ENCODE results near the gene HBS1L. TPM values are rescaled to one million over a fixed set of nuclear protein-coding genes. Genes with fewer than 3 reads are reported as not detected.

The HBS1L gene
- total RNA-seq, 4 donors from 2014 or later = 23.8 to 116 (median 69.2) TPM

DNA sequence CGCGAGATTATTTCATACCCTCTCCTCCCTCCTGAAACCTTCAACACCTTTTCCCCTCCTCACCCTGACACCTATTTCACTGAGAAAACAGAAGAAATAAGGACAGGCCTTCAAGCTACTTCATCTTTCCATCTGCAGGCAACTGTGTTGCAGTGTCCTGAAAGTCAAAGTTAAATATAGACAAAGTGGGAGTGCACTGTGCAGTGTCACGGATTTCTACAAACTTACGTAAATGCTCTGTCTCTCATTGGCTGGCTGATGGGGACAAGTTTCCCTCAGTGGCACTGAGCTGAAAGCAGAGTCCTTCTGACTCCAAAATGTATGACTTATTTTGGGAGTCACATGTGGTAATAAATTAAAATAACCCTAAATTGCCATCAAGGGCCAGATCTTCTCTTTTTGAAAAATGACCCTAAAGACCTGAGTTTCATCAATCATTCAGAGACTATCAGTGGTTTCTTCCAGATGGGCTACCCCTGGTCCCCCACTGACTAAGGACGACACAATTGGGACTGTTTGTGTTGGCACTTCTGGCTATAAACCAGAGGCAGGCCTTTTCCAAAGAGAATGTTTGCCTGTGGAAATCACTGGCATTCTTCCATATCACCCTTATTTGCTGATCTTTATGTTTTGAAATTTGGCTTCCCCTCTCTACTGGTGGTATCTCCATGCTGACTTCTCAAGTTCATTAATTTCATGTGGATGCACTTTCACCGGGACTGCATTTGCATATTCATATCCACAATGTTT is 126.3 kb downstream of the HBS1L start:
- Histone ChIP-seq H3K4me3 (no peak overlapping the region), H3K4me1 (no peaks in the 10 kb centered on the region), H3K9me3 (no peaks in the 10 kb centered on the region), H3K27ac (no peak overlapping the region), H3K27me3 (no peaks in the 10 kb centered on the region), H3K36me3 (no peaks in the 10 kb centered on the region)
- no peak for DNase-seq
- intact Hi-C loops (cut with DNase I; ENCODE audit: low total_unique reads) = no loop called here
- TF ChIP-seq, protein P1, sequence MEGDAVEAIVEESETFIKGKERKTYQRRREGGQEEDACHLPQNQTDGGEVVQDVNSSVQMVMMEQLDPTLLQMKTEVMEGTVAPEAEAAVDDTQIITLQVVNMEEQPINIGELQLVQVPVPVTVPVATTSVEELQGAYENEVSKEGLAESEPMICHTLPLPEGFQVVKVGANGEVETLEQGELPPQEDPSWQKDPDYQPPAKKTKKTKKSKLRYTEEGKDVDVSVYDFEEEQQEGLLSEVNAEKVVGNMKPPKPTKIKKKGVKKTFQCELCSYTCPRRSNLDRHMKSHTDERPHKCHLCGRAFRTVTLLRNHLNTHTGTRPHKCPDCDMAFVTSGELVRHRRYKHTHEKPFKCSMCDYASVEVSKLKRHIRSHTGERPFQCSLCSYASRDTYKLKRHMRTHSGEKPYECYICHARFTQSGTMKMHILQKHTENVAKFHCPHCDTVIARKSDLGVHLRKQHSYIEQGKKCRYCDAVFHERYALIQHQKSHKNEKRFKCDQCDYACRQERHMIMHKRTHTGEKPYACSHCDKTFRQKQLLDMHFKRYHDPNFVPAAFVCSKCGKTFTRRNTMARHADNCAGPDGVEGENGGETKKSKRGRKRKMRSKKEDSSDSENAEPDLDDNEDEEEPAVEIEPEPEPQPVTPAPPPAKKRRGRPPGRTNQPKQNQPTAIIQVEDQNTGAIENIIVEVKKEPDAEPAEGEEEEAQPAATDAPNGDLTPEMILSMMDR (IDR thresholded peaks at IDR 0.05) = no peak
- no peak for TF ChIP-seq POLR2A (IDR thresholded peaks at IDR 0.05)

DNA sequence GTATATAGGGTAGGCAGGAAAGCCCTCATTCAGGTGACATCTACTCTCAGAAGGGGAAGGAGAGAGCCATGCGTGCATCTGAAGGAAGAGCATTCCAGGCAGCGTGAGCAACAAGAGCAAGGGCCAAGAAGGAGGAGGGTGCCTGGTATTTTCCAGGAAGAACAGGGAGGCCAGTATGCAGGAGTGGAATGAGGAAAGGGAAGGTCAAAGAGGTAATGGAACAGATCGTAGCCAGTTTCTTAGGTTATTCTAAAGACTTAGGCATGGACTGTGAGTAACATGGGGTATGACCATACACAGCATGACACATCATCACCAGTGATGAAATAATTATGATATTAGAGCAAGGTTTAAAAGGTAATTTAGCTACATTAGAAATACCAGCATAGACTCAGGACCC is 128.8 kb downstream of the HBS1L start:
- H3K27me3 ChIP-seq = no peaks in the 10 kb centered on the region
- no peaks in the 10 kb centered on the region for H3K9me3 ChIP-seq
- no peak for TF ChIP-seq POLR2A (IDR thresholded peaks at IDR 0.05)
- TF ChIP-seq, protein P1 (IDR thresholded peaks at IDR 0.05) = no peak
- H3K4me1 ChIP-seq = no peaks in the 10 kb centered on the region
- intact Hi-C loops (cut with DNase I; ENCODE audit: low total_unique reads) = no loop called here
- no peaks in the 10 kb centered on the region for H3K36me3 ChIP-seq
- DNase-seq = no peak
- H3K4me3 ChIP-seq = no peak overlapping the region
- no peak overlapping the region for H3K27ac ChIP-seq

DNA sequence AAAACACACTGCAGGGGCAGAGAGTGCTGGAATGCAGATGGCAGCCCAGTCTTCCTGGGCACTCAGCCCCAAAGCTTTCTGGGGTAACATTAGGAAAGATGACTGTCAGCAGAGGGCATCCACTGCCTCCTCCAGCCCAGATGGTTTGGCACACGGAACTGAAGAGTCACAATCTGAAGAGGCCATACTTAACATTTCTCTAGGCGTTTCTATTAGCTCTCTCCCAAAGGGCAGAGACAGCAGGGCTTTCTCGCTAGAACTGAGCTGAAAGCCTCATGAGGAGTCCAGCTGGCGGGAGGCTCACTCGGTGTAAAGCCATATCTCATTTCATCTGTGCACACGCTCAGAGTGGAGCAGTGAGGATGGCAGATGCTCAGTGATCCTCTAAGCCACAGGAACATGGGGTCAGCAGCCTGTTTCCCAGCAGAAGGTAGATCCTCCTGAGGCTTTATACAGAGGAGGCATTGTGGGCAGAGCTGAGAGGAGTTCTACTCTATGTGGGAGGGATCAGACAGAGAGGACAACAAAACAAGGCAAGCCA is 132.8 kb downstream of the HBS1L start:
- no peak for TF ChIP-seq POLR2A (IDR thresholded peaks at IDR 0.05)
- TF ChIP-seq, protein P1 (IDR thresholded peaks at IDR 0.05) = no peak
- Histone ChIP-seq H3K27me3 (no peaks in the 10 kb centered on the region), H3K27ac (no peak overlapping the region), H3K9me3 (no peaks in the 10 kb centered on the region), H3K36me3 (no peaks in the 10 kb centered on the region), H3K4me1 (no peaks in the 10 kb centered on the region), H3K4me3 (no peak overlapping the region)
- intact Hi-C loops (cut with DNase I; ENCODE audit: low total_unique reads) = no loop called here
- DNase-seq = no peak

DNA sequence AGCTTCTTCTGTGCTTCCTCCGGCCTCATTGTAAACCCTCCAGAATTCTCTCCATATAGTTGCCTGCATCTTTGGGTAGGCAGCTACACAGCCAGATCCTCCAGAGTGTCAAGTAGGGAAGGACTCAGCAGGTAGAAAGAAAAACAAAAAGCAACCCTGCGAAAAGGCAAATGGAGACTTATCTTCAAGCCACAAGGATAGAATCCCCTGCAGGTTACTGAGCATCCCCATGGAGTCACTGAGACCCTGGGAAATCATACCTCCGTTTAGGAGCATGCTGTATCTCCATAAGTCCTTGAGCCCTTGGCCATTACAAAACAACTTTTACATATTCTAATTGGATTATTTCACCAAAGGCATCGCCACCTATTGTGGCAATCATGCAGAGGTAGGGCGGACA is 133.3 kb downstream of the HBS1L start:
- TF ChIP-seq POLR2A (IDR thresholded peaks at IDR 0.05) = no peak
- TF ChIP-seq, protein P1 (IDR thresholded peaks at IDR 0.05) = no peak
- intact Hi-C loops (cut with DNase I; ENCODE audit: low total_unique reads) = no loop called here

DNA sequence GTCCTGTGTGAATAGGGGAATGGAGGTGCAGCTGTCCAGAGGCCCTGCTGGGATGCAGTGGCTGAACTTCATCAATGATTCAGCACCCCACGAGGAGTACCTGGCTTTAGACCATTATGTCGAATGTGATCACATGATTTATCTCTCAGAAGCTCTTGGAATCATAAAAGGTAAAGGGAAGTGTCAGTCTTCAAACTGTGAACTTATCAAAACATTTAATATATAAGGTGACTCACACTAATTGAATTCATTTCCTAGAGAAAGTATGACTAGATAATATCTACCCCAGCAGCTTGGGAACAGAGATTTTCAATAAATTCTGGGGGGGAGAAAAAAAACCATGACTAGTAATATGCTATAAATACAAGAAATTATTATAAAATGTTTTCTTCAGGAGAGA is 134.2 kb downstream of the HBS1L start:
- DNase-seq = no peak
- intact Hi-C loops (cut with DNase I; ENCODE audit: low total_unique reads) = no loop called here
- TF ChIP-seq, protein P1 (IDR thresholded peaks at IDR 0.05) = no peak
- no peak for TF ChIP-seq POLR2A (IDR thresholded peaks at IDR 0.05)
- Histone ChIP-seq H3K27me3 (no peaks in the 10 kb centered on the region), H3K36me3 (no peaks in the 10 kb centered on the region), H3K4me1 (no peaks in the 10 kb centered on the region), H3K27ac (no peak overlapping the region), H3K4me3 (no peak overlapping the region), H3K9me3 (no peaks in the 10 kb centered on the region)

More for the DNA sequence above, 133.3 kb downstream of the HBS1L start:
- H3K4me1 ChIP-seq = no peaks in the 10 kb centered on the region
- H3K27me3 ChIP-seq = no peaks in the 10 kb centered on the region
- DNase-seq = no peak
- H3K4me3 ChIP-seq = no peak overlapping the region
- H3K27ac ChIP-seq = no peak overlapping the region
- no peaks in the 10 kb centered on the region for H3K36me3 ChIP-seq
- H3K9me3 ChIP-seq = no peaks in the 10 kb centered on the region

Measured in uterus (tissue), 4 donors.